Stimulated activated effector memory CD8-positive, alpha-beta T cell treated with anti-CD3 and anti-CD28 coated beads, Interleukin-12 subunit alpha, Interleukin-12 subunit beta, amount 100 ng/mL, for 72 hours (primary cell): ENCODE data around the gene ZNF438.

Experiments used
- ATAC-seq: fragments of 150-1000 bp; cut with Tn5 transposase; 2 replicates; pipeline ENCODE4 v1.10.0; 2021
- DNase-seq, 2 donors: peaks; one replicate each; pipeline ENCODE4 v3.0.0; 2021 to 2022; ENCODE audit warnings: low spot score in 2 of 2
- H3K27ac Mint-ChIP-seq: one replicate; pipeline ENCODE4 v1.8.0; 2022; ENCODE audit warnings: mild to moderate bottlenecking, mixed read lengths
- H3K36me3 Mint-ChIP-seq: one replicate; pipeline ENCODE4 v1.8.0; 2022; ENCODE audit warnings: mild to moderate bottlenecking, mixed read lengths
- H3K4me1 Mint-ChIP-seq: one replicate; pipeline ENCODE4 v1.8.0; 2022; ENCODE audit warnings: mixed read lengths
- H3K4me3 Mint-ChIP-seq: one replicate; pipeline ENCODE4 v1.8.0; 2022; ENCODE audit warnings: mild to moderate bottlenecking, mixed read lengths
- H3K9me3 Mint-ChIP-seq: one replicate; pipeline ENCODE4 v1.8.0; 2022; ENCODE audit warnings: mixed read lengths

ZNF438 gene

GRCh38 chr10:30823651-30824050, 208.0 kb downstream of the ZNF438 start:
- Mint-ChIP-seq H3K4me1 (no peaks in the 10 kb centered on the region), H3K4me3 (no peak overlapping the region), H3K36me3 (no peaks in the 10 kb centered on the region), H3K9me3 (no peaks in the 10 kb centered on the region), H3K27ac (no peak overlapping the region)
- DNase-seq (no peak), ATAC-seq (no peak)

GRCh38 chr10:30822693-30823465, 208.8 kb downstream of the ZNF438 start:
- H3K4me1 Mint-ChIP-seq, result no peaks in the 10 kb centered on the region
- no peaks in the 10 kb centered on the region for H3K9me3 Mint-ChIP-seq
- ATAC-seq (no peak), DNase-seq (no peak)
- H3K36me3 Mint-ChIP-seq, result no peaks in the 10 kb centered on the region
- H3K4me3 Mint-ChIP-seq, result no peak overlapping the region
- H3K27ac Mint-ChIP-seq, result peak overlapping the region; percentile 40

GRCh38 chr10:30821994-30822692, 209.5 kb downstream of the ZNF438 start:
- no peaks in the 10 kb centered on the region for H3K4me1 Mint-ChIP-seq
- H3K36me3 Mint-ChIP-seq, result no peaks in the 10 kb centered on the region
- ATAC-seq, result no peak
- H3K27ac Mint-ChIP-seq, result peak overlapping the region; percentile 40
- H3K4me3 Mint-ChIP-seq, result no peak overlapping the region
- no peaks in the 10 kb centered on the region for H3K9me3 Mint-ChIP-seq
- DNase-seq, result no peak

- DNase-seq (no peak), ATAC-seq (no peak)
- Mint-ChIP-seq H3K27ac (peak overlapping the region; percentile 20), H3K4me1 (no peaks in the 10 kb centered on the region), H3K36me3 (no peaks in the 10 kb centered on the region), H3K9me3 (no peaks in the 10 kb centered on the region), H3K4me3 (no peak overlapping the region)
Observed at GRCh38 chr10:30821261-30821993, 210.2 kb downstream of the ZNF438 start.

- DNase-seq (no peak), ATAC-seq (no peak)
- H3K27ac Mint-ChIP-seq, result no peak overlapping the region
- H3K4me3 Mint-ChIP-seq, result no peak overlapping the region
- H3K4me1 Mint-ChIP-seq, result no peaks in the 10 kb centered on the region
- no peaks in the 10 kb centered on the region for H3K36me3 Mint-ChIP-seq
- no peaks in the 10 kb centered on the region for H3K9me3 Mint-ChIP-seq
Observed at GRCh38 chr10:30820261-30820991, 211.2 kb downstream of the ZNF438 start.

GRCh38 chr10:30819341-30820181, 212.1 kb downstream of the ZNF438 start:
- H3K9me3 Mint-ChIP-seq, result no peaks in the 10 kb centered on the region
- H3K4me1 Mint-ChIP-seq, result no peaks in the 10 kb centered on the region
- H3K4me3 Mint-ChIP-seq, result no peak overlapping the region
- no peak for DNase-seq
- no peaks in the 10 kb centered on the region for H3K36me3 Mint-ChIP-seq
- no peak overlapping the region for H3K27ac Mint-ChIP-seq
- no peak for ATAC-seq

GRCh38 chr10:30818854-30819253, 212.8 kb downstream of the ZNF438 start:
- Mint-ChIP-seq H3K9me3 (no peaks in the 10 kb centered on the region), H3K4me1 (no peaks in the 10 kb centered on the region), H3K27ac (no peak overlapping the region), H3K4me3 (no peak overlapping the region), H3K36me3 (no peaks in the 10 kb centered on the region)
- DNase-seq (no peak), ATAC-seq (no peak)

GRCh38 chr10:30818010-30818660, 213.5 kb downstream of the ZNF438 start:
- Mint-ChIP-seq H3K4me3 (no peak overlapping the region), H3K9me3 (no peaks in the 10 kb centered on the region), H3K4me1 (peaks cover 7% of the 10 kb centered on the region), H3K27ac (no peak overlapping the region), H3K36me3 (no peaks in the 10 kb centered on the region)
- ATAC-seq (no peak), DNase-seq (no peak)

GRCh38 chr10:30817541-30817940, 214.1 kb downstream of the ZNF438 start:
- Mint-ChIP-seq H3K36me3 (no peaks in the 10 kb centered on the region), H3K4me1 (peaks cover 13% of the 10 kb centered on the region), H3K27ac (no peak overlapping the region), H3K4me3 (no peak overlapping the region), H3K9me3 (no peaks in the 10 kb centered on the region)
- DNase-seq, result no peak
- ATAC-seq, result no peak

GRCh38 chr10:30816820-30817171, 214.9 kb downstream of the ZNF438 start:
- Mint-ChIP-seq H3K4me3 (no peak overlapping the region), H3K27ac (no peak overlapping the region), H3K36me3 (no peaks in the 10 kb centered on the region), H3K4me1 (peaks cover 20% of the 10 kb centered on the region), H3K9me3 (no peaks in the 10 kb centered on the region)
- no peak for DNase-seq
- ATAC-seq, result no peak

- no peak for DNase-seq
- Mint-ChIP-seq H3K4me1 (peaks cover 25% of the 10 kb centered on the region), H3K4me3 (no peak overlapping the region), H3K27ac (no peak overlapping the region), H3K9me3 (no peaks in the 10 kb centered on the region), H3K36me3 (no peaks in the 10 kb centered on the region)
- no peak for ATAC-seq
Observed at GRCh38 chr10:30816159-30816819, 215.4 kb downstream of the ZNF438 start.

- H3K36me3 Mint-ChIP-seq, result peaks cover 5% of the 10 kb centered on the region
Observed at GRCh38 chr10:30813872-30814481, 217.7 kb downstream of the ZNF438 start.

GRCh38 chr10:30812018-30812851, 219.4 kb downstream of the ZNF438 start:
- DNase-seq (no peak), ATAC-seq (peak; percentile 59)
- H3K4me1 Mint-ChIP-seq, result peaks cover 28% of the 10 kb centered on the region
- H3K4me3 Mint-ChIP-seq, result peak overlapping the region; percentile 40
- no peak overlapping the region for H3K27ac Mint-ChIP-seq
- peaks cover 5% of the 10 kb centered on the region for H3K36me3 Mint-ChIP-seq
- H3K9me3 Mint-ChIP-seq, result no peaks in the 10 kb centered on the region

More at GRCh38 chr10:30813872-30814481, 217.7 kb downstream of the ZNF438 start:
- DNase-seq, result no peak
- ATAC-seq, result peak; percentile 46
- H3K4me3 Mint-ChIP-seq, result no peak overlapping the region
- H3K4me1 Mint-ChIP-seq, result peaks cover 28% of the 10 kb centered on the region
- no peaks in the 10 kb centered on the region for H3K9me3 Mint-ChIP-seq
- peak overlapping the region; percentile 18 for H3K27ac Mint-ChIP-seq
